ENCODE measurements around the gene GHDC. TPM values are rescaled to one million over a fixed set of nuclear protein-coding genes. Genes with fewer than 3 reads are reported as not detected.

The GHDC gene
- total and polyA plus RNA-seq, 2 of the 13 experiments (the other 11 are each of a cell fraction or from before 2014, with no cell fraction given), result 15.4 to 22.5 TPM

GRCh38 chr17:42189651-42189965, 4.7 kb downstream of the GHDC start:
- Histone ChIP-seq H3K9me3 (ENCODE audit: low read length) (no peaks in the 10 kb centered on the region), H3K27me3 (ENCODE audit: control insufficient read depth in 1 of 2, insufficient read depth in 2 of 2, low read length in 2 of 2) (peaks cover 0 to 12% of the 10 kb centered on the region in 2 experiments; a peak in 4 of 5 replicates), H2AFZ (ENCODE audit: low read length) (no peak overlapping the region), H3K36me3 (replicated peaks in 1 of 2; ENCODE audit: control insufficient read depth in 1 of 2, insufficient read depth in 2 of 2, low read length in 2 of 2) (no peaks in the 10 kb centered on the region), H3K9ac (ENCODE audit: insufficient read depth, low read depth, low read length) (no peak overlapping the region), H3K4me1 (ENCODE audit: insufficient read depth, low read length) (peaks cover 25% of the 10 kb centered on the region), H3K4me2 (ENCODE audit: low read depth, low read length) (no peak overlapping the region), H3K4me3 (replicated peaks in 1 of 3; ENCODE audit: insufficient read depth in 1 of 3, low read depth in 2 of 3, low read length in 3 of 3) (no peak overlapping the region), H3K27ac (ENCODE audit: extremely low read length, insufficient read depth, low read length) (no peak overlapping the region), H4K20me1 (ENCODE audit: insufficient read depth, low read length) (no peaks in the 10 kb centered on the region), H3K79me2 (ENCODE audit: insufficient read depth, low read length) (no peaks in the 10 kb centered on the region)
- TF ChIP-seq CHD4 (IDR thresholded peaks at IDR 0.05; ENCODE audit: borderline replicate concordance, low read length) (no peak), BHLHE40 (IDR thresholded peaks at IDR 0.05; ENCODE audit: low read length) (no peak), MIER3 (CRISPR knock-in tag; IDR thresholded peaks at IDR 0.05; ENCODE audit: borderline replicate concordance) (no peak), ZNF317 (CRISPR knock-in tag; IDR thresholded peaks at IDR 0.05) (no peak), HINFP (CRISPR knock-in tag; IDR thresholded peaks at IDR 0.05; ENCODE audit: low read depth) (no peak), ISL2 (CRISPR knock-in tag; IDR thresholded peaks at IDR 0.05) (no peak), ZNF784 (CRISPR knock-in tag; IDR thresholded peaks at IDR 0.05; ENCODE audit: borderline replicate concordance) (no peak), ZNF772 (CRISPR knock-in tag; IDR thresholded peaks at IDR 0.05) (no peak), ISX (CRISPR knock-in tag; conservative IDR thresholded peaks at IDR 0.05) (no peak), ZMYM2 (CRISPR knock-in tag; IDR thresholded peaks at IDR 0.05) (no peak), TBP (CRISPR knock-in tag; IDR thresholded peaks at IDR 0.05) (no peak)
- ATAC-seq, result no peak
- DNase-seq (ENCODE audit: low spot score), result no peak
- no TSS peak for BruUV-seq (replicated peaks)
- WGBS (ENCODE audit: low lambda C conversion rate), result 60% methylated on average over 10 of the region's 11 CpGs
- ChIA-PET POLR2A (interaction anchor here (1.5 kb wide), 1 partner anchor 10 kb away, joined by 4 read pairs; no protein-coding TSS in a partner anchor), CTCF (ENCODE audit: low intra/inter-chr PET ratio, low total read pairs) (no interaction called here)
- intact Hi-C loops (cut with micrococcal nuclease; ENCODE audit: unreplicated experiment) (loop anchor here (10.0 kb wide), 1 partner anchor 55 kb away; no protein-coding TSS in a partner anchor), in situ Hi-C loops (cut with HindIII; ENCODE audit: extremely low pct_ligation_motif_present, low pct_unique_long_range_greater_than_20kb) (no loop called here)
- no peak for FAIRE-seq
